ENCODE measurements around the gene MYO9B.
A peak's percentile ranks its signal among the peaks of the same experiment; 100 is the strongest.

The MYO9B gene

DNA sequence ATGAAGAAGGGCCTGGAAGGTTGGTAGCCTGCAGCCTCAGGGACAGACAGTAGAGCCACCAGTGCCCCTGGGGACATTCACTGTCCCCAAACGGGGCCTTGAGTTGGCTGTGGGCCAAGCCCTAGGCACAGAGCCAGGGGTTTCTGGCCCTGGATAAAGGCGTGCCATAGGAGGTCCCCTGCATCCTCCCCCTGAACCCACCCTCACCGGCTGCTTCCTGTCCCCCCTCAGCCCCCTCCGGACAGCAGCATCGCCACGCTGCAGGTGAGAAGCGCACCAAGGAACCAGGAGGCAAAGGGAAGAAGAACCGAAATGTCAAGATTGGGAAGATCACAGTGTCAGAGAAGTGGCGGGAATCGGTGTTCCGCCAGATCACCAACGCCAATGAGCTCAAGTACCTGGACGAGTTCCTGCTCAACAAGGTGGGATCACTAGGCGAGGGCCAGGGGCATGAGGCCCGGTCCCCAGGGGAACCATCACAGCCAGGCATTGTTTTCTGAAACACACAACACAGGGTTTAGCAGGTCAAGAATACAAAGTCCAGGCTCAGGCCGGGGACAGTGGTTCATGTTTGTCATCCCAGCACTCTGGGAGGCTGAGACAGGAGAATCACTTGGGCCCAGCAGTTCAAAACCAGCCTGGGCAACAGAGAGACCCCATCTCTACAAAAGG lies 125.0 kb downstream of the MYO9B start:
- ATAC-seq (ENCODE audit: low read depth) (no peak), DNase-seq (ENCODE audit: low spot score) (no peak)
- peaks cover 43% of the 10 kb centered on the region for H3K36me3 ChIP-seq (ENCODE audit: low read depth)
- no peaks in the 10 kb centered on the region for H3K9me3 ChIP-seq (ENCODE audit: severe bottlenecking)
- no peaks in the 10 kb centered on the region for H3K4me1 ChIP-seq (ENCODE audit: insufficient read depth, poor library complexity, severe bottlenecking)
- H3K4me3 ChIP-seq (ENCODE audit: severe bottlenecking), result no peak overlapping the region
- no peak overlapping the region for H3K27ac ChIP-seq (ENCODE audit: poor library complexity, severe bottlenecking)
- TF ChIP-seq, protein P1, sequence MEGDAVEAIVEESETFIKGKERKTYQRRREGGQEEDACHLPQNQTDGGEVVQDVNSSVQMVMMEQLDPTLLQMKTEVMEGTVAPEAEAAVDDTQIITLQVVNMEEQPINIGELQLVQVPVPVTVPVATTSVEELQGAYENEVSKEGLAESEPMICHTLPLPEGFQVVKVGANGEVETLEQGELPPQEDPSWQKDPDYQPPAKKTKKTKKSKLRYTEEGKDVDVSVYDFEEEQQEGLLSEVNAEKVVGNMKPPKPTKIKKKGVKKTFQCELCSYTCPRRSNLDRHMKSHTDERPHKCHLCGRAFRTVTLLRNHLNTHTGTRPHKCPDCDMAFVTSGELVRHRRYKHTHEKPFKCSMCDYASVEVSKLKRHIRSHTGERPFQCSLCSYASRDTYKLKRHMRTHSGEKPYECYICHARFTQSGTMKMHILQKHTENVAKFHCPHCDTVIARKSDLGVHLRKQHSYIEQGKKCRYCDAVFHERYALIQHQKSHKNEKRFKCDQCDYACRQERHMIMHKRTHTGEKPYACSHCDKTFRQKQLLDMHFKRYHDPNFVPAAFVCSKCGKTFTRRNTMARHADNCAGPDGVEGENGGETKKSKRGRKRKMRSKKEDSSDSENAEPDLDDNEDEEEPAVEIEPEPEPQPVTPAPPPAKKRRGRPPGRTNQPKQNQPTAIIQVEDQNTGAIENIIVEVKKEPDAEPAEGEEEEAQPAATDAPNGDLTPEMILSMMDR (IDR thresholded peaks at IDR 0.05; ENCODE audit: poor library complexity, severe bottlenecking), result no peak
- H3K27me3 ChIP-seq (ENCODE audit: insufficient read depth, poor library complexity, severe bottlenecking), result no peaks in the 10 kb centered on the region

DNA sequence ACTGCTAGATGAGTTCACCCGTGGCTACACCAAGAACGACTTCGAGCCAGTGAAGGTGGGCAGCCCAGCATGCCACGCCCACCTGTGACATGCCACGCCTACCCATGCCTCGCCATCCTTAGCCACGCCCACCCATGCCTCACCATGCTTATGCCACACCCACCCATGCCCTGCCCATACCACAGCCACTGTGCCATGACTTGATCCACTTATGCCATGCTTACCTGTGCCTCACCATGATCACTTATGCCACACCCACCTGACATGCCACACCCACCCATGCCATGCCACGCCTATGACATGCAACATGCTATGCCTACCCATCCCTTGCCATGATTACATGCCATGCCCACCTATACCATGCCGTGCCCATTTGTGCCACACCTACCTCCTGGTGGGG lies 126.7 kb downstream of the MYO9B start:
- H3K4me3 ChIP-seq (ENCODE audit: severe bottlenecking), result no peak overlapping the region
- H3K9me3 ChIP-seq (ENCODE audit: severe bottlenecking), result no peaks in the 10 kb centered on the region
- H3K27ac ChIP-seq (ENCODE audit: poor library complexity, severe bottlenecking), result no peak overlapping the region
- H3K4me1 ChIP-seq (ENCODE audit: insufficient read depth, poor library complexity, severe bottlenecking), result no peaks in the 10 kb centered on the region
- DNase-seq (ENCODE audit: low spot score) (no peak), ATAC-seq (ENCODE audit: low read depth) (peak; percentile 65)
- TF ChIP-seq, protein P1 (IDR thresholded peaks at IDR 0.05; ENCODE audit: poor library complexity, severe bottlenecking), result no peak
- peaks cover 44% of the 10 kb centered on the region for H3K36me3 ChIP-seq (ENCODE audit: low read depth)
- no peaks in the 10 kb centered on the region for H3K27me3 ChIP-seq (ENCODE audit: insufficient read depth, poor library complexity, severe bottlenecking)

DNA sequence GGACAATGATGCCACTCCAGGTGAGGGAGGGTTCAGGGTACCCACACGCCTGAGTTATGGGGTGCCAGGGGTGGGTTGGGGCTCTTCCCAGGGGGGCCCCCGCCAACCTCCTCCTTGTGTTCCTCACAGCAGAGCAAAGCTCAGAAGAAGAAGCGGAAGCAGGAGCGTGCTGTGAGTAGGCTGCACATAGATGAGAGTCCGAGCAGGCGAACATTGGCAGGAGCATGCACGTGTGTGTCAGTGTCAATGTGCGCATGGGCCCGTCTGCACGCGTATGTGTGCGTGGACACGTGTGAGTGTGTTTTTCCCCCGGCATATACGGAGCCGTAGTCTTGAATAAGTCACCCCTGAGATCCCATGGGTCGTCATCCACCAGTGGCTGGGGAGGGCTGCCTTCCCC lies 127.1 kb downstream of the MYO9B start:
- no peaks in the 10 kb centered on the region for H3K27me3 ChIP-seq (ENCODE audit: insufficient read depth, poor library complexity, severe bottlenecking)
- no peak overlapping the region for H3K4me3 ChIP-seq (ENCODE audit: severe bottlenecking)
- TF ChIP-seq, protein P1 (IDR thresholded peaks at IDR 0.05; ENCODE audit: poor library complexity, severe bottlenecking), result no peak
- no peaks in the 10 kb centered on the region for H3K4me1 ChIP-seq (ENCODE audit: insufficient read depth, poor library complexity, severe bottlenecking)
- H3K27ac ChIP-seq (ENCODE audit: poor library complexity, severe bottlenecking), result no peak overlapping the region
- peaks cover 42% of the 10 kb centered on the region for H3K36me3 ChIP-seq (ENCODE audit: low read depth)
- no peaks in the 10 kb centered on the region for H3K9me3 ChIP-seq (ENCODE audit: severe bottlenecking)
- DNase-seq (ENCODE audit: low spot score), result no peak
- ATAC-seq (ENCODE audit: low read depth), result no peak

DNA sequence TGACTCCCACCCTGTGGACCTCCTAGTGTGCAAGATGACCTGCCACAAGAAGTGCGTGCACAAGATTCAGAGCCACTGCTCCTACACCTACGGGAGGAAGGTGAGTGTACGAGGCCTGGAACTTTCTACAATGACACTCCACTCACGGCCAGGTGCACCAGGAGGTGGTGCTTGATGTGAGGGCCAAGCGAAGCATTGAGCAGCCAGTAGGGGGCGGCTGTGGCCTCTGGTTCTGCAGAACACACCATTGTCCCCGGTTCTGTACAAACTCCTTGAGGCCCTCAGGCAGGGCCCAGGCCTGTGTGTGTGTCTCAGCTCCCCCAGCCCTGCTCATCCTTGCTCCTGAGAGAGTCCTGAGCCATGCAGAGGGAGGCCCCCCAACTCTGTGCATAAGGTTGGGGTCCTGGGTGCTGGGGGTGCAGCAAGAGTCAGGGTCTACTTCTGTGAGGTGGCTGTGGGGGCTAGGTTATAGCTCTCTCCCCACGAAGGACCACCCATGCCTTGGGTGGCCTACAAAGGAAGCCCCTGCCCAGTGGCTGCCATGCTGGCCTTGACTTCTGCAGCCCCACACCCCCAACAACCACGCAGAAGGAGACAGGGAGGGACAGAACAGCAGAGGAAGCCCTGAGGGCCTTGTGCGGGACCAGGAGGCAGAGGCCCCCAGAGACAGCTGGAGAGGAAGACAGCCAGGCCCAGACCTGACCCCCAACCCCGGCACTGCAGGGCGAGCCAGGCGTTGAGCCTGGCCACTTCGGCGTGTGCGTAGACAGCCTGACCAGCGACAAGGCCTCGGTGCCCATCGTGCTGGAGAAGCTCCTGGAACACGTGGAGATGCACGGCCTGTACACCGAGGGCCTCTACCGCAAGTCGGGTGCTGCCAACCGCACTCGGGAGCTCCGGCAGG lies 129.9 kb downstream of the MYO9B start:
- peak; percentile 50; the same call in 1 of the 3 replicates for ATAC-seq (ENCODE audit: low read depth)
- Histone ChIP-seq H3K27ac (ENCODE audit: poor library complexity, severe bottlenecking) (no peak overlapping the region), H3K4me1 (ENCODE audit: insufficient read depth, poor library complexity, severe bottlenecking) (no peaks in the 10 kb centered on the region), H3K9me3 (ENCODE audit: severe bottlenecking) (no peaks in the 10 kb centered on the region), H3K27me3 (ENCODE audit: insufficient read depth, poor library complexity, severe bottlenecking) (no peaks in the 10 kb centered on the region), H3K36me3 (ENCODE audit: low read depth) (peaks cover 38% of the 10 kb centered on the region), H3K4me3 (ENCODE audit: severe bottlenecking) (no peak overlapping the region)
- TF ChIP-seq, protein P1 (IDR thresholded peaks at IDR 0.05; ENCODE audit: poor library complexity, severe bottlenecking), result peak; percentile 53
- DNase-seq (ENCODE audit: low spot score), result no peak

All from RWPE2 (cell line).